Endothelial cell of umbilical vein (primary cell): ENCODE results near the gene SLC4A11. TPM values are rescaled to one million over a fixed set of nuclear protein-coding genes. Genes with fewer than 3 reads are reported as not detected.
A peak's percentile ranks its signal among the peaks of the same experiment; 100 is the strongest.

Experiments
- BruUV-seq: library from RNA; stranded (reverse); fragments of 400-500 nt; replicated peaks from 2 replicates; lab custom pipeline; 2021; lab: Mats Ljungman, UMichigan
- CTCF ChIA-PET: fragments of 300-600, 350-600 bp; sonication (Branson Sonifier 250); formaldehyde crosslinking; loops from one replicate; lab custom pipeline; 2021; ENCODE audit warnings: antibody characterized with exemption, inconsistent platforms; lab: Charles Lee
- POLR2A ChIA-PET: fragments of 300-600, 350-600 bp; sonication (Branson Sonifier 250); formaldehyde crosslinking; loops from one replicate; lab custom pipeline; 2021; ENCODE audit warnings: antibody characterized with exemption, inconsistent platforms; lab: Charles Lee
- DNase-seq: peaks from one replicate; pipeline ENCODE4 v3.0.0-alpha.2; 2011; ENCODE audit warnings: low read depth, low spot score
- FAIRE-seq: peaks from 2 replicates; lab custom pipeline; 2011; peaks lifted over from hg19 to GRCh38; lab: Jason Lieb, UNC
- H2AFZ ChIP-seq: 2 replicates; pipeline ENCODE4 v1.6.0; 2012; ENCODE audit warnings: low read depth, low read length, control low read depth, inconsistent platforms
- H3K27ac ChIP-seq: 2 replicates; pipeline ENCODE4 v1.5.1; 2011; ENCODE audit warnings: low read depth, mild to moderate bottlenecking, control low read depth, low read length, moderate library complexity; ENCODE audit not compliant: insufficient read depth
- H3K27me3 ChIP-seq, 2 experiments: 2 replicates each; pipeline versions ENCODE4 v1.6.0 to v1.6.1; 2011; ENCODE audit warnings: low read length in 2 of 2, mixed read lengths in 1 of 2; ENCODE audit not compliant: control insufficient read depth in 2 of 2, insufficient read depth in 2 of 2
- H3K36me3 ChIP-seq, 2 experiments: 2 replicates in 1 of 2; 3 replicates in 1 of 2; pipeline ENCODE4 v1.5.1; 2011; ENCODE audit warnings: low read length in 2 of 2, mild to moderate bottlenecking in 1 of 2, moderate library complexity in 1 of 2; ENCODE audit not compliant: control insufficient read depth in 2 of 2, insufficient read depth in 2 of 2; ENCODE audit errors: extremely low read depth in 1 of 2
- H3K4me1 ChIP-seq: 3 replicates; pipeline ENCODE4 v1.5.1; 2011; ENCODE audit warnings: mild to moderate bottlenecking, low read length; ENCODE audit not compliant: control insufficient read depth, insufficient read depth; ENCODE audit errors: extremely low read depth
- H3K4me2 ChIP-seq: 2 replicates; pipeline ENCODE4 v1.6.1; 2011; ENCODE audit warnings: low read length, control low read depth, mixed read lengths; ENCODE audit not compliant: insufficient read depth
- H3K4me3 ChIP-seq, 3 experiments: fragments of 200-600 bp in 1 of 3; sonication (generic), shearing (Covaris generic) in 1 of 3; replicated peaks in 1 of 3; 2 replicates each; pipeline ENCODE4 v1.5.1; 2011 to 2016; ENCODE audit warnings: control low read depth in 3 of 3, low read length in 3 of 3, mild to moderate bottlenecking in 2 of 3, inconsistent platforms in 1 of 3, low read depth in 1 of 3, moderate library complexity in 1 of 3; ENCODE audit not compliant: insufficient read depth in 1 of 3
- H3K79me2 ChIP-seq: 2 replicates; pipeline ENCODE4 v1.6.0; 2012; ENCODE audit warnings: low read length, inconsistent platforms; ENCODE audit not compliant: control insufficient read depth, insufficient read depth
- H3K9ac ChIP-seq: replicated peaks from 2 replicates; pipeline ENCODE3; 2011; ENCODE audit warnings: low read length, control low read depth; ENCODE audit not compliant: insufficient read depth; ENCODE audit errors: extremely low read depth
- H3K9me1 ChIP-seq: replicated peaks from 3 replicates; pipeline ENCODE4 v1.6.0; 2011; ENCODE audit warnings: mild to moderate bottlenecking, low read length; ENCODE audit not compliant: control insufficient read depth, insufficient read depth; ENCODE audit errors: extremely low read depth
- H3K9me3 ChIP-seq: replicated peaks from 2 replicates; pipeline ENCODE4 v1.5.1; 2012; ENCODE audit warnings: low read length, inconsistent platforms; ENCODE audit not compliant: control insufficient read depth, insufficient read depth
- H4K20me1 ChIP-seq: replicated peaks from 2 replicates; pipeline ENCODE3; 2011; ENCODE audit warnings: mild to moderate bottlenecking, low read length; ENCODE audit not compliant: control insufficient read depth, insufficient read depth; ENCODE audit errors: extremely low read depth
- CTCF ChIP-seq, 2 donors: IDR thresholded peaks; 1 replicate in 1 of 2; 2 replicates in 1 of 2; pipeline ENCODE4 v1.5.1; 2011; ENCODE audit warnings: low read length in 2 of 2, mild to moderate bottlenecking in 2 of 2, moderate library complexity in 2 of 2, control low read depth in 1 of 2, inconsistent platforms in 1 of 2, low read depth in 1 of 2; ENCODE audit not compliant: insufficient read depth in 1 of 2; ENCODE audit errors: extremely low read depth in 1 of 2
- EZH2 ChIP-seq: IDR thresholded peaks from 2 replicates; pipeline ENCODE4 v1.6.1; 2012; ENCODE audit warnings: borderline replicate concordance, low read depth, mild to moderate bottlenecking, moderate library complexity, low read length, inconsistent platforms; ENCODE audit not compliant: severe bottlenecking
- FOS ChIP-seq: IDR thresholded peaks from 2 replicates; pipeline ENCODE4 v1.6.1; 2011; ENCODE audit warnings: mild to moderate bottlenecking, low read length, moderate library complexity, borderline replicate concordance; ENCODE audit not compliant: insufficient read depth
- GATA2 ChIP-seq: IDR thresholded peaks from 2 replicates; pipeline ENCODE4 v1.7.0; 2011; ENCODE audit warnings: low read depth, mild to moderate bottlenecking, moderate library complexity, mixed read lengths, low read length; ENCODE audit not compliant: insufficient read length, insufficient read depth
- JUN ChIP-seq: IDR thresholded peaks from 2 replicates; pipeline ENCODE4 v1.6.1; 2011; ENCODE audit warnings: borderline replicate concordance, low read depth; ENCODE audit not compliant: insufficient read length, insufficient read depth
- MAX ChIP-seq: IDR thresholded peaks from 2 replicates; pipeline ENCODE4 v1.6.1; 2011; ENCODE audit not compliant: insufficient read depth, insufficient read length
- MYC ChIP-seq: IDR thresholded peaks from one replicate; pipeline ENCODE4 v1.6.1; 2011; ENCODE audit warnings: mild to moderate bottlenecking, low read depth, low read length
- POLR2A ChIP-seq: IDR thresholded peaks from 2 replicates; pipeline ENCODE4 v1.6.1; 2012; ENCODE audit warnings: low read depth, mild to moderate bottlenecking, control low read depth, low read length
- POLR2AphosphoS5 ChIP-seq: IDR thresholded peaks from 2 replicates; pipeline ENCODE4 v1.6.1; 2012; ENCODE audit warnings: low read depth, mild to moderate bottlenecking, control low read depth, low read length, moderate library complexity; ENCODE audit not compliant: insufficient read depth
- dilution Hi-C: fragments of 300-500 bp; cut with MboI; formaldehyde crosslinking; loops from one replicate; pipeline ENCODE4 v1.15.0; 2019; ENCODE audit warnings: low sequenced_read_pairs; ENCODE audit not compliant: extremely low pct_ligation_motif_present
- intact Hi-C: fragments of 100-400 bp; cut with micrococcal nuclease; formaldehyde crosslinking; loops from one replicate; pipeline ENCODE4 v1.10.0; 2022
- polyA plus RNA-seq, 4 experiments: library from polyadenylated mRNA; depleted of rRNA in 3 of 4; stranded (reverse) in 3 of 4; unstranded in 1 of 4; fragments of >200 nt; gene quantifications; 2 replicates each; pipeline versions ENCODE4 v1.2.1 to v1.2.3, GENCODE V29; 2011 to 2012; ENCODE audit warnings: missing spikeins in 1 of 4
- total RNA-seq: library from RNA; stranded (reverse); gene quantifications from 2 replicates; pipeline ENCODE4 v1.2.3, GENCODE V29; 2021

Gene SLC4A11
- total and polyA plus RNA-seq, 2 donors (not counting 3 experiments of a cell fraction or from before 2014, with no cell fraction given), result 5.7 to 10.2 TPM

- POLR2A ChIA-PET, result no interaction called here
- CTCF ChIA-PET, result interaction anchor here (1.0 to 1.7 kb wide), 5 partner anchors 9 to 107 kb away, joined by 3 to 5 read pairs (median 3); partner anchors contain the start of gene SLC4A11
These were observed 29.1 kb downstream of the SLC4A11 start for GRCh38 chr20:3209946-3210317.

More at GRCh38 chr20:3209946-3210317, 29.1 kb downstream of the SLC4A11 start:
- Histone ChIP-seq H3K27me3 (no peaks in the 10 kb centered on the region), H3K79me2 (peaks cover 24% of the 10 kb centered on the region), H3K9ac (peak overlapping the region; percentile 70), H3K9me3 (no peaks in the 10 kb centered on the region), H3K27ac (peak overlapping the region; percentile 34), H3K4me2 (peak overlapping the region; percentile 89), H3K36me3 (peaks cover 0 to 3% of the 10 kb centered on the region in 2 experiments), H3K4me3 (peak overlapping the region; percentile 67 to 75 (median 68)), H3K4me1 (peaks cover 14% of the 10 kb centered on the region), H3K9me1 (no peaks in the 10 kb centered on the region), H4K20me1 (no peaks in the 10 kb centered on the region), H2AFZ (peak overlapping the region; percentile 87)
- no peak for TF ChIP-seq FOS
- no peak for TF ChIP-seq GATA2
- TF ChIP-seq POLR2AphosphoS5, result no peak
- no peak for TF ChIP-seq JUN
- TF ChIP-seq POLR2A, result no peak
- TF ChIP-seq EZH2, result no peak
- TF ChIP-seq MAX, result no peak
- no peak for TF ChIP-seq CTCF (IDR thresholded peaks at IDR 0.05; ENCODE audit: extremely low read depth in 1 of 2, insufficient read depth in 1 of 2, low read depth in 1 of 2, low read length in 2 of 2)
- no peak for TF ChIP-seq MYC
- DNase-seq, result peak; percentile 33
- BruUV-seq, result no TSS peak
- dilution Hi-C loops, result no loop called here
- FAIRE-seq, result peak; percentile 75
- intact Hi-C loops, result loop anchor here (10.0 kb wide), 1 partner anchor 265 kb away; the partner anchor contains the start of gene ATRN
